Activated CD4-positive, alpha-beta T cell treated with anti-CD3 and anti-CD28 coated beads for 4 hours (primary cell): ENCODE measurements around the gene TTC9C.
A peak's percentile ranks its signal among the peaks of the same experiment; 100 is the strongest.
"Not testable (repeated sequence)": the region's sequence is repeated elsewhere in the genome, so short reads cannot be mapped to it uniquely, and the experiment has no call there.

Source experiments
- DNase-seq, 2 donors: peaks; one replicate each; pipeline ENCODE4 v3.0.0-alpha.2; 2020

The TTC9C gene

GRCh38 chr11:62710001-62710345 lies 18.3 kb upstream of the TTC9C start:
- peak; percentile 25 to 26 for DNase-seq

DNA sequence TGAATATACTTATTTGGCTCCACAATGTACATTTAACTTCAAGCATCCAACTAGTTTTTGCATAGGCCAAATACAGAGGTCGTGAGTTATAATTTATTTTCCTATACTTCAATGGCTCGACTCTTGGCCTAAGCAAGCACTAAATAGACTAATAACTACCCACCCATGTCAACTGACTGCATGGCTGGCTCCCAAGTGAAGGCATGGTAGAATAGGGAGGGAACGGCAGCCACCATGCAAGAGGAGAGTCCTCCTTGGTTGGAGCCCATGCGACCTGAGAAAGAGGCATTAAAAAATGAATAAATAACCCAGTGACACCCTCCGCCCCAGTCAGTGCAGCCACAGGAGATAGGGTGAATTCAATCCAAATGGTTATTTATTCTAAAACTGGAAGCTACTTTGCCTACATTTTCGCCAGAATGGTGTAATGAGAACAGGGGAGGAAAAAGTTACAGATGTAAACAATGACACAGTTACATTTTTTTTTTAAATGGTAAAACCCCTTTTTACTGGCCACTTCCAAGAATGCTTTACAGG lies 15.9 kb upstream of the TTC9C start:
- DNase-seq, result no peak

DNA sequence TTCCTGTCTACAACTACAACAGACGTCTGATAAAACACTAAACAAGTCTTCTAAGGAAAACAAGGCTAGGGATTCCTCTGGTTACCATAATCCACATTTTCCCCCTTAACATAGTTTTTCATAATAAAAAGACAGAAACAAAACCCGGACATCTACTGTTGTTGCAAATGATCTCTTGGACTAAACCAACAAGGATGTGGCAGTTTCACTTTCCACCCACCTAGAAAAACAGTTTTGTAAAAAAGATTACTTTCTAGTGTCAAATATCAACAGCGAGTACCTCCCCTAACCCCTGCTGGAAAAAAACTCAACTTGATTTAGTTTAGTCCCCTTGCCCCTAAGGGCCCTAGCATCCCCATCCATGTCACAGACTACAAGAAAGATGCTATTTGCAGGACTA lies 15.4 kb upstream of the TTC9C start:
- no peak for DNase-seq

DNA sequence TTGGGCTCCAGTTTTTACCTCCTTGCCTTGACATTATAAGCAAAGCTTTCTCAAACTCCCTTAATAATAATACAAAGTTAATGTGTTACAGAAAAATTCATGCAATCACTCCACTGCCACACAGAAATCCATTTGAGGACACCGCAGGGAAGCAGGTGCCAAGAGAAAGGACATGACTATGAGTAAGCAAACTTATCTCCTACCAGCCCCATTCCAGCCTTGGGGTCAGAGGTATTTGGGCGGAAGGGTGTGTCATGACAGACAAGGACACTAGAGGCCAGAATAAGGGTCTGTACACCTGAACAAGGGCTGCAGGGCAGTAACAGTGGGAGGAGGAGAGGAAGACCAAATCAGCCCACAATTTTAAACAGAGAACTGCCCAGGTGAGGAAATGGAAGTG lies 14.9 kb upstream of the TTC9C start:
- DNase-seq, result no peak

GRCh38 chr11:62715150-62716130 lies 12.8 kb upstream of the TTC9C start:
- no peak for DNase-seq

- DNase-seq, result no peak
These were observed 12.1 kb upstream of the TTC9C start for GRCh38 chr11:62716206-62716605.

GRCh38 chr11:62716816-62717215 lies 11.5 kb upstream of the TTC9C start:
- DNase-seq, result no peak

- no peak for DNase-seq
These were observed 8.8 kb upstream of the TTC9C start for GRCh38 chr11:62719302-62719978.

- no peak for DNase-seq
These were observed 6.3 kb upstream of the TTC9C start for GRCh38 chr11:62721994-62722393.

DNA sequence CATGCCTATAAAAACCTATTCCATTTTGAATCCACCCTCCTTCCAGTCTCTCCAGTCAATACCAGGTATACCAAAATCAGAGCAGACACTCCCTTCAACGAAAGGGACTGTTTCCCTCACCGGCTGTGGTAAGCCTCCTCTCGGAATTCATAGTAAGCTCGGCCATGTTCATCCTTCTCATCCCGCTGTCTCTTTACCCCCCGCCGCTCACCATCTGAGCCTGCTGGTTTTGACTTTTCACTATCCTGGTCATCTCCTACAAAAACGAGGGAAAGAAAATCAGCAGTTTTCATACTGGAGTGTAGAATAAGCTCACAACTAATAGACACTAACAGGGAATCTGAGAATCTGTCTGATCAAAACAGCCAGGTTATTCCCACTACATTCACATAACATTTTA lies 4.1 kb upstream of the TTC9C start:
- DNase-seq, result no peak

GRCh38 chr11:62725646-62726045 lies 2.6 kb upstream of the TTC9C start:
- DNase-seq, result no peak

DNA sequence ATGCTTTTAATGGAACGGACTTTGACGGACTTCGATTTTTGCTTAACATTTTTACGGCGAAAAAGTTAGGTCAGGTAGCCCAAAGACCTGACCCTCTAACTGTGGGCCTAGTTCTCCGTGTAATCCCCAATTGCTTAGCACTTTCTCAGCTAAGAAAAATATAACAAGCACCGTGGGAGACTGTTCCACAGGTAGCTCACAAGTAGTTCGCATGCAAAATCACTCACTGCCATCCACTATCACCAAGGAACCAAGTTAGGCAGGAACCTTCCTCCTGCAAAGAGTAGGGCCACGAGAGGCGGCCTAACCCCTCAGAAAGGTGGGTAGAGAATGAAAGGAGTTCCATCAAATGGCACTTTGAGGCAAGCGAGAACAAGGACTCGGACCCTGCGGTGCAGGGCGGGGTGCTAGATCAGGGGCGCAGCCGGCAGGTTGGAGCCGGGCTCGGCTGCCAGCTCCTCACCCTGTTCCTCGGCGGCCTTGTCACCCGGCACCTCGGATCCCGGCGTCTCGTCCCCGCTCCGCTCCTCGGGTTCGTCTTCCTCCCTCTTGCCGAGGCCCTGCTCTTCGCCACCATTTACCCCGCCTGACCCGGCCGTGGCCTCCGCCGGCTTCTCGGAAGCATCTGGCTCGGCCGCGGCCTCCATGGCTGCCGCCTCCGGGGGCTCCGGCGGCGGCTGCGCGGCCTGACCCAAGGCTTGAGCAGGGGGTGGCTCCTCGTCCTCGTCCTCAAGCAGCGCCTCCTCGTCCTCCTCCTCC lies 2.0 kb upstream of the TTC9C start:
- DNase-seq, result no peak

GRCh38 chr11:62726915-62727164 lies 1.4 kb upstream of the TTC9C start:
- no peak for DNase-seq

DNA sequence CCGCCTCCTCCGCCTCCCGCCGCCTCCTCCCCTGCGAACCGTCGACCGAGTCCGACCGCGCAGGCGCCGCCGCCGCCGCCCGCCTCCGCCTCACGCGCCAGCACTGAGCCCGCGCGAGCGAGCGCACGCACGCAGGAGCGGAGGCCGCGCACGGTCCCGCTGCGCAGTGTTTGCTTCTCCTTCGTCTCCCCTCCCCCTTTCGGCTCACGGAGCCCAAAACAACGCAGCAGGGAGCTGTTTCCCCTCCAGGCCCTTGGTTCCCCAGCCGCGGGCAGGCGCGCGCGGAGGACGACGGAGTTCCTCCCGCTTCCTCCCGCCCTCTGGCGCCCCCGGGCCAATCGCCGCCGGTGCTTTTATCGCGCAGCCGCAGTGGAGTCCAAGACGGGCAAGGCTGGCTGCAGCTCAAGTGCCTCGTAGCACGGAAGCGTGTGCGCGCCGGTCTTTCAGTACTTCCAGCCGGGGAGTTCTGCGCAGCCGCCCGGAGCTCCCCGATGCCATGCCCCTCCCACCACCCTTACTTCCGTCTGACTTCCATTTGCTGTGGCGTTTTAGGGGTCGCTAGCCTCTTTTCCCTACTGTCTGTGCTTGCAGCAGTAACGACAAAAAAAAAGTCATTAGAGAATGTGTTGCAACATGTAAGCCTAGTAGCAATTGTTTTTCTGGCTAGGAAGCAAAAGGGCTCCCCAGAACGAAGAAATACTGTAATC lies 968 bp upstream of the TTC9C start, which contains the start of gene HNRNPUL2:
HNRNPUL2 (minus strand) TSS at position 293 of the 707 bp plus-strand sequence. CDS start 301 bp downstream, outside the sequence.
- DNase-seq, result peak; percentile 96 to 98

DNA sequence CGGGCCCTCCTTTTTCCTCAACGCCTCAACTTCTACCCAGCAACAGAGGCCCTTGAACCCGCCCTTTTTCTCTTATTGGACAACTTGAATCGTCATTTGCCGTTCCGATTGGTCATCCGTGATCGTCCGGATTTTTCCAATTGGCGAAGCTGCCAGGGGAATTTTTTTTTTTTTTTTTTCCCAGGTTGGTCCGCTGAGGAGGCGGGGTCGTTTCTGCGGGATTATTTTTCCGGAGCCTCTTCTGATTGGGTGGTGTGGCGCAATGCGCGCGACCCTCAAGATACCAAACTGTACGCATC lies 465 bp upstream of the TTC9C start:
- peak; percentile 82 to 84 for DNase-seq

DNA sequence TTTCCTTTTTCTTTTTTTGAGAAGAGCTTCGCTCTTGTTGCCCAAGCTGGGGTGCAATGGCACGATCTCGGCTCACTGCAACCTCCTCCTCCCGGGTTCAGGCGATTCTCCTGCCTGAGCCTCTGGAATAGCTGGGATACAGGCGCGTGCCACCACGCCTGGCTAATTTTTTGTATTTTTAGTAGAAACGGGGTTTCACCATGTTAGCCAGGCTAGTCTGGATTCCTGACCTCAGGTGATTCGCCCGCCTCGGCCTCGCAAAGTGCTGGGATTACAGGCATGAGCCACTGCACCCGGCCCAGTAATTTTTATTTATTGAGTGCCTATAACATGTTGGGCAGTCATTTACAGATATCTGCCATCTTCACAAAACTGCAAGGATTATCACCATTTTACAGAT lies 1.8 kb downstream of the TTC9C start:
- not testable (repeated sequence) for DNase-seq

GRCh38 chr11:62732830-62733229 lies 4.5 kb downstream of the TTC9C start:
- DNase-seq, result no peak

- DNase-seq, result no peak
These were observed 8.9 kb downstream of the TTC9C start for GRCh38 chr11:62737196-62737595.

DNA sequence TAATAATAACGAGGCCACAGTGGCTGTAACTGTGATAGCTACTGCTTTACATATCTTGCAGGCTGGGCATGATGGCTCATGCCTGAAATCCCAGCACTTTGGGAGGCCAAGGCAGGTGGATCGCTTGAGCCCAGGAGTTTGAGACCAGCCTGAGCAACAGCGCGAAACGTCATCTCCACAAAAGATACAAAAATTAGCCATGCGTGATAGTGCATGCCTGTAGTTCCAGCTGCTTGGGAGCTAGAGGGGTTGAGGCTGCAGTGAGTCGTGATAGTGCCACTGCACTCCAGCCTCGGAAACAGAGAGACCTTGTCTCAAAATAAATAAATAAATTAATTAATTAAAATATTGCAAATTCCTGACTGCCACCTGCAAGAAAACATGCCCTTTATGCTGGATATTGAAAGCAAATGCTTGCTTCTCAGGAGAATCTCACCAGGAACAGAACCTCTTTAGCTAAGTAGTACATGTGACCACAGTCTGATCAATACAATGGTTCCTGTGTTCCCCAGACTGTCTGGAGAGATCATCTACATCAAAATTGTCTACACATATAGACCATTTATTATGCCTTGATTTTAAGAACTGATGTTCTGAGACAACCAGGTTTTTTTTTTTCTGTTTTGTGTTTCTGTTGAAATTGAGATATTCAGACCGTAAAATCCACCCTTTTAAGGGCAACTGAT lies 19.3 kb downstream of the TTC9C start:
- no peak for DNase-seq

- DNase-seq, result not testable (repeated sequence)
These were observed 21.6 kb downstream of the TTC9C start for GRCh38 chr11:62749931-62750330.

DNA sequence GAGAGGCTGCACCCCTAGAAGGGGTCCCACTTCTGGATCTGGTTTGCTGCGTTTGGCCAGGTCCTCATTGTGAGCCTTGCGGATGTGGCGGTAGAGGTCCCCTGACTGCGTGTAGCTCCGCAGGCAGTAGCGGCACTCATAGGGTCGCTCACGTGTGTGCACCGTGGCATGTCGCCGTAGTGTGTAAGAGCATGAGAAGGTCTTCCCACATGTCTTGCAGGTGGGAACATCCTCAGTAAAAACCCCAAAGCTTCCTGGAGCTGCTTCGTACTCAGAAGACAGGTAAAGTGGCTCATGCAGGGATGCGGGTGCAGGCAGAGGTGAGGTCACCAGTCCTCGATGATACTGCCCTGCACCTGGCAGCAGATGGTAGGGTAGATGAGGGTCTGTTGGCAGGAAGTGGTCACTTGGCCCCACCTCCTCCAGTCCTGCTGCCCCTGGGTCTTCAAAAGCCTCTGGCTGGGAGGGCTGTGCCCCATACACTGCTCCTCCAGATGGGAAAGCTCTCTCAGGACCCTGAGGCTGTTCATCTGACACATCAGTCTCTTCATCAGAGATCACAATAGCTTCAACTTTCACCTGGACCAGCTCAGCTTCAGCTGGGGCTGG lies 24.0 kb downstream of the TTC9C start:
- DNase-seq, result no peak
